ENCODE results near the gene GGA3. TPM values are rescaled to one million over a fixed set of nuclear protein-coding genes. Genes with fewer than 3 reads are reported as not detected.

GGA3 gene, protein sequence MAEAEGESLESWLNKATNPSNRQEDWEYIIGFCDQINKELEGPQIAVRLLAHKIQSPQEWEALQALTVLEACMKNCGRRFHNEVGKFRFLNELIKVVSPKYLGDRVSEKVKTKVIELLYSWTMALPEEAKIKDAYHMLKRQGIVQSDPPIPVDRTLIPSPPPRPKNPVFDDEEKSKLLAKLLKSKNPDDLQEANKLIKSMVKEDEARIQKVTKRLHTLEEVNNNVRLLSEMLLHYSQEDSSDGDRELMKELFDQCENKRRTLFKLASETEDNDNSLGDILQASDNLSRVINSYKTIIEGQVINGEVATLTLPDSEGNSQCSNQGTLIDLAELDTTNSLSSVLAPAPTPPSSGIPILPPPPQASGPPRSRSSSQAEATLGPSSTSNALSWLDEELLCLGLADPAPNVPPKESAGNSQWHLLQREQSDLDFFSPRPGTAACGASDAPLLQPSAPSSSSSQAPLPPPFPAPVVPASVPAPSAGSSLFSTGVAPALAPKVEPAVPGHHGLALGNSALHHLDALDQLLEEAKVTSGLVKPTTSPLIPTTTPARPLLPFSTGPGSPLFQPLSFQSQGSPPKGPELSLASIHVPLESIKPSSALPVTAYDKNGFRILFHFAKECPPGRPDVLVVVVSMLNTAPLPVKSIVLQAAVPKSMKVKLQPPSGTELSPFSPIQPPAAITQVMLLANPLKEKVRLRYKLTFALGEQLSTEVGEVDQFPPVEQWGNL
- total RNA-seq (2021; ENCODE audit: unreplicated experiment), result 61.6 TPM
- polyA plus RNA-seq (2012; ENCODE audit: insufficient read length), result 52.5 TPM
- Bru-seq, nascent RNA, result percentile 83 among the genes with signal in this experiment
- BruChase-seq, experiment 1, labeled RNA remaining after a 2-hour chase, result percentile 94 among the genes with signal in this experiment
- percentile 93 among the genes with signal in this experiment for BruChase-seq, experiment 2, labeled RNA remaining after a 6-hour chase
- long read RNA-seq, full-length matches to known transcripts, result 6 of 56 reads
- long read RNA-seq, partial matches to known transcripts, result 13 of 56 reads
- long read RNA-seq, other reads (novel, unspliced or antisense), result 37 of 56 reads

- Histone ChIP-seq H3K27me3 (ENCODE audit: control insufficient read depth, insufficient read depth, low read length) (no peaks in the 10 kb centered on the region), H3K27ac (ENCODE audit: low read length) (peak within 1 kb of the TSS; percentile 95), H3K4me1 (ENCODE audit: control insufficient read depth, insufficient read depth, low read length) (peaks cover 20% of the 10 kb centered on the region), H3K9me3 (ENCODE audit: control insufficient read depth, insufficient read depth, low read depth, low read length) (no peaks in the 10 kb centered on the region), H3K36me3 (ENCODE audit: control insufficient read depth, insufficient read depth, low read length) (peaks cover 7% of the 10 kb centered on the region; the same call in 1 of the 2 replicates), H3K4me3 (ENCODE audit: low read depth in 2 of 2, low read length in 2 of 2) (peak within 1 kb of the TSS; percentile 88 to 98)
- ATAC-seq (peak; percentile 99), DNase-seq (ENCODE audit: low read depth, low spot score) (peak; percentile 79)
- BruUV-seq (replicated peaks), result no TSS peak
- intact Hi-C loops (cut with micrococcal nuclease; ENCODE audit: unreplicated experiment) (no loop called here), in situ Hi-C loops (cut with HindIII; ENCODE audit: low pct_unique_long_range_greater_than_20kb, low sequenced_read_pairs) (no loop called here)
- TF ChIP-seq SIN3A (IDR thresholded peaks at IDR 0.05; ENCODE audit: borderline replicate concordance, insufficient read depth, low read depth, low read length) (peak; percentile 78; the same call in 1 of the 2 replicates), TCF7L2 (IDR thresholded peaks at IDR 0.05; ENCODE audit: low read depth, low read length) (no peak), CTCF (IDR thresholded peaks at IDR 0.05) (no peak), POLR2AphosphoS5 (IDR thresholded peaks at IDR 0.05; ENCODE audit: low read depth, low read length) (peak; percentile 92)
- TF ChIP-seq, protein P1, sequence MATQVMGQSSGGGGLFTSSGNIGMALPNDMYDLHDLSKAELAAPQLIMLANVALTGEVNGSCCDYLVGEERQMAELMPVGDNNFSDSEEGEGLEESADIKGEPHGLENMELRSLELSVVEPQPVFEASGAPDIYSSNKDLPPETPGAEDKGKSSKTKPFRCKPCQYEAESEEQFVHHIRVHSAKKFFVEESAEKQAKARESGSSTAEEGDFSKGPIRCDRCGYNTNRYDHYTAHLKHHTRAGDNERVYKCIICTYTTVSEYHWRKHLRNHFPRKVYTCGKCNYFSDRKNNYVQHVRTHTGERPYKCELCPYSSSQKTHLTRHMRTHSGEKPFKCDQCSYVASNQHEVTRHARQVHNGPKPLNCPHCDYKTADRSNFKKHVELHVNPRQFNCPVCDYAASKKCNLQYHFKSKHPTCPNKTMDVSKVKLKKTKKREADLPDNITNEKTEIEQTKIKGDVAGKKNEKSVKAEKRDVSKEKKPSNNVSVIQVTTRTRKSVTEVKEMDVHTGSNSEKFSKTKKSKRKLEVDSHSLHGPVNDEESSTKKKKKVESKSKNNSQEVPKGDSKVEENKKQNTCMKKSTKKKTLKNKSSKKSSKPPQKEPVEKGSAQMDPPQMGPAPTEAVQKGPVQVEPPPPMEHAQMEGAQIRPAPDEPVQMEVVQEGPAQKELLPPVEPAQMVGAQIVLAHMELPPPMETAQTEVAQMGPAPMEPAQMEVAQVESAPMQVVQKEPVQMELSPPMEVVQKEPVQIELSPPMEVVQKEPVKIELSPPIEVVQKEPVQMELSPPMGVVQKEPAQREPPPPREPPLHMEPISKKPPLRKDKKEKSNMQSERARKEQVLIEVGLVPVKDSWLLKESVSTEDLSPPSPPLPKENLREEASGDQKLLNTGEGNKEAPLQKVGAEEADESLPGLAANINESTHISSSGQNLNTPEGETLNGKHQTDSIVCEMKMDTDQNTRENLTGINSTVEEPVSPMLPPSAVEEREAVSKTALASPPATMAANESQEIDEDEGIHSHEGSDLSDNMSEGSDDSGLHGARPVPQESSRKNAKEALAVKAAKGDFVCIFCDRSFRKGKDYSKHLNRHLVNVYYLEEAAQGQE (IDR thresholded peaks at IDR 0.05; ENCODE audit: insufficient read depth in 1 of 2, low read depth in 2 of 2, low read length in 1 of 2), result no peak
- CTCF ChIA-PET, result interaction anchor here (0.6 to 2.9 kb wide), 3 partner anchors 9 to 62 kb away, joined by 3 to 21 read pairs (median 4); partner anchors contain the start of gene MIF4GD
- POLR2A ChIA-PET, result interaction anchor here (0.8 to 1.3 kb wide), 2 partner anchors 9 to 46 kb away, joined by 4 to 6 read pairs; partner anchors contain the start of gene MIF4GD
These were observed at the start of gene GGA3, which contains the start of gene MRPS7 for GRCh38 chr17:75261336-75262111. GGA3 (minus strand) TSS chr17:75261606; CDS start chr17:75261587, 19 bp downstream. MRPS7 (plus strand) TSS chr17:75261879; CDS start chr17:75261901, 22 bp downstream.

All from Panc1 (cell line).